GM21529 (cell line): ENCODE data around the gene SLC17A7.

Experiments
- ATAC-seq: cut with Tn5 transposase; IDR thresholded peaks from one replicate; pipeline ENCODE4 v1.9.1; 2021; ENCODE audit not compliant: unreplicated experiment

The SLC17A7 gene

DNA sequence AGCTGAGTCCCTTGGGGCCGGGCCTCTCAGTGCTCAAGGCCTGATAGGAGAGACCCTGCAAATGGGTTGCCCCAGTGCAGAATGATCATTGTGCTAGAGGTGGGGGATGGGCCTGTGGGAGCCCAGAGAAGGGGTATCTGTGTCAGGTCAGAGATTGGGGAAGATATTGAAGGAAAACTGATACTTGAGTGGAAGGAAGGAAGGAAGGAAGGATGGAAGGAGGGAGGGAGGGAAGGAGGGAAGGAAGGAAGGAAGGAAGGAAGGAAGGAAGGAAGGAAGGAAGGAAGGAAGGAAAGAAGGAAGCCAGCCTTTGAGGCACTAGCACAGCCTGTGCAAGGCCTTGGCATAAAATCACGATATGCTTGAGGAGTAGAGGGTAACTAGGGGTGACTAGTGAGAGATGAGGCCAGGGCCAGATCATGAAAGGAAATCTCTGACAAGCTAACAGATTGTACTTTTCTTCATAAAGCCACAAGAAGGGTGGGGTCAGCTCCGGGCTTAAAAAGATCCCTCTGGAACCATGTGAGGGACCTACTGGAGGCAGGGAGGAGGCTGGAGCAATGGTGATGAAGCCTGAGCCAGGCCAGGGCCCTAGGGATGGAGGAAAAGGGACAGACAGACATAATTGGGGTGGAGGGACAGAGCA, 29.5 kb downstream of the SLC17A7 start:
- no peak for ATAC-seq

DNA sequence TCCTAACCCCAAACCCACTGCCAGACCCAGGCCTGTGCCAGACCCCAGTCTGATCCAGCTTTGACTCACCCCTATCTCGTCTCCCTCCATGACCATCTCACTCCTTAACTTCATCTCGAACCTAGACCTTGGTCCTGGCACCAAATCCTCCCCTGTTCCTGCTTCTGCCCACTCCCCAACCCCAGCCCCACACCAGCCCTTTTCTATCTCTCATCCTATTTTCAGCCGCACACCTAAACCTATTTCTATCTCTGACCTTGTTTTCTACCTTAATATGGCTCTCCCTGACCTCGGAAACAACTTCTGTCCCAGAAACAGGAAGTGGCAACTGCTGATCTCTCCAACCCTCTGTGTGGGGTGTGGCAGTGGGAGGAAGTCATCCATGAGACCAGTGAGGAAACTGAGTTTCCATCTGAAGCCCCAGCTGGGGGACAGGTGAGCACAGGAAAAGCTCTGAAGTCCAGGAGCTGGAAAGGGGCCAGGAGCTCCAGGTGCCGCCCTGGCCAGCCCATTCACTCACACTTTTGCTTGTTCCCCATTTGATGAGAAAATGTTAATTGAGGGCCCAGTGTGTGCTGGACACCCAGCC, 31.8 kb downstream of the SLC17A7 start:
- no peak for ATAC-seq

DNA sequence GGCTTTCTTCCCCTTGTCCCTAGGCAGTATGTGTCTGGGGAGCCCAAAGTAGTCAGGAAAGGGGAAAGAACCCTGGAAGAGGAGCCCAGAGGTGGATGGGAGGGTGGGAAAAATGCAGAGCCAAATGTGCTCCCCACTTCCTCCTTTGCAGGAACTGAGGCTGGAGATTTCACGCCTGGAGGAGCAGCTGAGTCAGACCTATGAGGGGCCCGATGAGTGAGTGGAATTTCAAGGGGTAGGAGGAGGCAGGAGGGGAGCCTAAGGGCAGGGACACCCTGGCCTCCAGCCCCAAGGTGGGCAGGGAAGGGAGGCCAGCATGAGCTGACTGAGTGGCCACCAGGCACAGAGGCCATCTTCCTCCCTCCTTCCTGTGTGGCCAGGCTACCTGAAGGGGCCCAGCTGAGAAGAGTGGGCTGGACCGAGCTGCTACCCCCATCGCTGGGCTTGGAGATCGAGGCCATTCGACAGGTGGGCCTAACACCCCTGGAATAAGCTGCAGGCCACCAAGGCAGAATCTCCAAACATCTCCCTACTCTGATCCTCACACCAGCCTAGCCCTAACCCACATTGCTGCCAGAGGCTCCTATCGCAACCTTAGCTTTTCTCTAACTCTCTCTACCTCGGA, 32.4 kb downstream of the SLC17A7 start:
- ATAC-seq: no peak

DNA sequence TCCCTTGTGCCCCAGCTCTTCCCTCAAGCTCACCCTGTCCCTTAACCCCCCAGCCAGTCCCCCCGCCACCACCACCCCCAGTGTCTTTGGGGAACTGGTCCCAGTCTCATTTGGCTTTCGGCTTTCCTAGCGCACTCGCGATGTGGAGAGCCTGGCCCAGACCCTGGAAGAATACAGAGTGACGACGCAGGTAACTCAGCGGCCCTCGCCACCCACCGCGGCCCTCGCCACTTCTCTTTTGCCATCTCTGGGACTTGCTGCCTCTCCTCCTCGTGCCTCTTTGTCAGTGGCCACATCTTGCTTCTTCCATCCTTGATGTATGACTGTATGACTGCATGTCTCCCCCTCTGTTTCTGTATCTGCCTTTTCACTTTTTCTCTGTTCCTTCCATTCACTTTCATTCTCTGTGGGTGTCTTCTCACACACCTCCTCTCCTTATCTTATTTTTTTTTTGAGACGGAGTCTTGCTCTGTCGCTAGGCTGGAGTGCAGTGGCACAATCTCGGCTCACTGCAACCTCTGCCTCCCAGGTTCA, 33.8 kb downstream of the SLC17A7 start:
- no peak for ATAC-seq

DNA sequence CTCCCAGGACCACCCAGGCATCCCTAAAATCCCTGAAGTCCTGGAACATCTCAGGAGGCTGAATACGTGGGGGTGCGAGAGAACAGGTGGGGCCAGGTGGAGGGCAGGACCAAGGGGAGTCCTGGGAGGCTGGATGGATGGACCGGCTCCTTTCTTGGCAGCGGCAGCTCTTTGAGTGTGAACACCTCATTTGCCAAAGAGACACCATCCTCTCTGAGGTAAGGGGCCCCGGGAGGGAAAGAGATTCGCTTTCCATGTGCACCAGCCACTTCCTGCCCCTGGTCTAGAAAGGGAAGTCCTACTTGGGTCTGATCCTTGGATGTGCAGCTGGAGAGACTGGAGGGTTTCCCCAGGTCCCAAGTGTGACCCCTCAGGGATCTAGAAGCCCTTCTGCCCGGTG, 34.2 kb downstream of the SLC17A7 start:
- no peak for ATAC-seq

DNA sequence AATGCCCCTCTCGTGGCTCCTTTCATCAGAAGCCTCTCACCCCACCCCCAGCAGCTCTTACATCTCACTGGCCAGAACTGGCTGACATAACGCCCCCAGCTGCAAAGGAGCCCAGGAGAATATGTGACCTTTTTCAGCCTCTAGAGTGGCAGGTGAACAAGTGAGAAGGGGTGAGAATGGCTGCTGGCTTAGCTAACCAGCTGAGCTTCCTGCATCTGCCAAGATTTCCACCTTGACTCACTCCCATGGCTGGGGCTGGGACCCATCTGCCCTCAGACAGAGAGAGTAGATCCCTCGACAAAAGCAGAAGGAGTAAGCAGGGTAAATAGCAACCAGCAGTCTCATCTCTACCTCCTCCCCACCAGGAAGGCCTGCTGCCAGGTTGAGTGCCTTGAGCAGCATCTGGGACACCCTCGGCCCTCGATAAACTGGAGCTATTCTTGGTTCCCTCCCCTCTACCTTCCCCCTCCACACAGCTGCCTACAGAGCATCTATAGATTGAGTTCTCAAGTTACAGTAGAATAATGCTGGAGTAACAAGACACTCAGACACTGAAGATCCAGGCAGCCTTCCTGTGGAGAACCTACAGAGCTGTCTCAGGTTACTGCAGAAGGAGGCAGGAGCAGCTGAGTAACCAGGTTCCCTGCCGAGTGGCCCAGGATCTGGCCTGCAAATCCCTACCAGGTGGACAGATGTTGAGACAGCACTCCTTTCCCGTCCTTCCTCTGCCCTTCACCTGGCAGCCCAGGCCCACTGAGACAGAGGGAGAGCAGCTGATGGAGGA, 37.7 kb downstream of the SLC17A7 start:
- no peak for ATAC-seq

DNA sequence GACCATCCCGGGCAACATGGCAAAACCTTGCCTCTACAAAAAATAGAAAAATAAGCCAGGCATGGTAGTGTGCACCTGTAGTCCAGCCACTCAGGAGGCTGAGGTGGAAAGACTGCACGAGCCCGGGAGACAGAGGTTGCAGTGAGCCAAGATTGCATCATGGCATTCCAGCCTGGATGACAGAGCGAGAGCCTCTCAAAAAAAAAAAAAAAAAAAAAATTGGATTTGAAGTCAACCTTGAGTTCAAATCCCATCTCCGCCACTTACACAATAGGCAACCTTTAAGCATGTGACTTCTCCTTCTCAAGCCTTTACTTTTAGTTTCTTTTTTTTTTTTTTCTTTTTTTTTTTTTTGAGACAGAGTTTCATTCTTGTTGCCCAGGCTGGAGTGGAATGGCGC, 41.3 kb downstream of the SLC17A7 start:
- no peak for ATAC-seq

DNA sequence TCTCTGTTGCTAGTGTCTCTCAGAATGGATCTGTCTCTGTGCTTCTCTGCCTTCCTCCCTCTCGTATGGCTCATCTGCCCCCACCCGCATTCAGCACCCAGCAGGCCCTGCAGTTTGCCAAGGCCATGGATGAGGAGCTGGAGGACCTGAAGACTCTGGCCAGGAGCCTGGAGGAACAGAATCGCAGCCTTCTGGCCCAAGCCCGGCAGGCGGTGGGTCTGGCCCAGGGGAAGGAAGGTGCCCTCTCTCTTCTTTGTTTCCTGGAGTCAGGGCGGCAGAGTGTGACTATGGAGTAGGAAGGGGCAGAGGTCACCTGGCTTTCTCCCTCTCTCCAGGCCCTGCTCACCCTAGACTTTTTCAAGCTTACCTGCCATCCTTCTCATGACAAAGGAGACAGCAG, 42.4 kb downstream of the SLC17A7 start:
- ATAC-seq: no peak

DNA sequence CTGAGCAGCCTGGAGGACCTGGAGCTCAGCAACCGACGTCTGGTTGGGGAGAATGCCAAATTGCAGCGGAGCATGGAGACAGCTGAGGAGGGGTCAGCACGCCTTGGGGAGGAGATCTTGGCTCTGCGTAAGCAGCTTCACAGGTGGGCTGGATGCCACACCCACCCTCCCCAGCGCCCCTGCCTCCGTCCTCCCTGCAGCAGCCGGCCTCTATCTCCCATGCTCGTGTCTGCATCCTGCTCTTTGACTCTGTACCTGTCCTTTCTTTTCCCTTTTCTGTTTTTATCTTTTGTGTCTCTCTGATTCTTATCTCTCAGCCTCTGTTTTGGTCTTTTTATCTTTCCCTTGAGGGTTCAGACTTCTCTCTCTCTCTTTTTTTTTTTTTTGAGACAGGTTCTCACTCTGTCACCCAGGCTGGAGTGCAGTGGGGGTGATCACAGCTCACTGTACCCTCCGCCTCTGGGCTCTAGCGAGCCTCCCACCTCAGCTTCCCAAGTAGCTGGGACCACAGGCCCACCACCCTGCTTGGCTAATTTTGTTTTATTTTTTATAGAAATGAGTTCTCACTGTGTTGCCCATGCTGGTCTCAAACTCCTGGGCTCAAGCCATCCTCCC, 43.2 kb downstream of the SLC17A7 start:
- ATAC-seq: no peak

DNA sequence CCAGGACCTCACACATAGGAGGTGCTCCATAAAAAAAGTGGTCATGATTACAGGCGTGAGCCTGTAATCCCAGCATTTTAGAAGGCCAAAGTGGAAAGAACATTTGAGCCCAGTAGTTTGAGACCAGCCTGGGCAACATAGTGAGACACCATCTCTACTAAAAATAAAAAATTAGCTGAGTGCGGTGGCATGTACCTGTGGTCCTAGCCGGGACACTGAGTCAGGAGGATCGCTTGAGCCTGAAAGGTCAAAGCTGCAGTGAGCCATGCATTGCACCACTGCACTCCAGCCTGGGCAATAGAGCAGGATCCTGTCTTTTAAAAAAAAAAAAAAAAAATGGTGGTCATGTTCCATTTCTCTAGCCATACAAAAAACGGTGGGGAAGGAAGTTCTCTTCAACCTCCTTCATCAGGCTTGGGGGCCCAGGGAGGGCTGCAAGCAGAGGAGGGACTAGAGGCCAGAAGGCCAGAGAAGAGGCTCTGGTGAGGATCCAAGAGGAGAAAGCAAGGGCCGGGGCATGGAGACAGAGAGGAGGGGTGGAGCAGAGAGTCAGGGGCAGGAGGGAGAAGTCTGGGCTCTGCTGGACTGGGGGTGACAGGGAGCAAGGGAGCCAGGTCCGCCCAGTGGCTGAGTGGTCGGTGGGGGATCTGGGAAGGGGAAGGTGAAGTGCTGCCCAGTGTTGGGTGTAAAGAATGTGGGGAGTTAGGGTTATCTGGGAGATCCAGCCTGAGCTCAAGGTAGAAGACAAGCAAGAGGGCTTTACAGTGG, 44.4 kb downstream of the SLC17A7 start:
- ATAC-seq: no peak

DNA sequence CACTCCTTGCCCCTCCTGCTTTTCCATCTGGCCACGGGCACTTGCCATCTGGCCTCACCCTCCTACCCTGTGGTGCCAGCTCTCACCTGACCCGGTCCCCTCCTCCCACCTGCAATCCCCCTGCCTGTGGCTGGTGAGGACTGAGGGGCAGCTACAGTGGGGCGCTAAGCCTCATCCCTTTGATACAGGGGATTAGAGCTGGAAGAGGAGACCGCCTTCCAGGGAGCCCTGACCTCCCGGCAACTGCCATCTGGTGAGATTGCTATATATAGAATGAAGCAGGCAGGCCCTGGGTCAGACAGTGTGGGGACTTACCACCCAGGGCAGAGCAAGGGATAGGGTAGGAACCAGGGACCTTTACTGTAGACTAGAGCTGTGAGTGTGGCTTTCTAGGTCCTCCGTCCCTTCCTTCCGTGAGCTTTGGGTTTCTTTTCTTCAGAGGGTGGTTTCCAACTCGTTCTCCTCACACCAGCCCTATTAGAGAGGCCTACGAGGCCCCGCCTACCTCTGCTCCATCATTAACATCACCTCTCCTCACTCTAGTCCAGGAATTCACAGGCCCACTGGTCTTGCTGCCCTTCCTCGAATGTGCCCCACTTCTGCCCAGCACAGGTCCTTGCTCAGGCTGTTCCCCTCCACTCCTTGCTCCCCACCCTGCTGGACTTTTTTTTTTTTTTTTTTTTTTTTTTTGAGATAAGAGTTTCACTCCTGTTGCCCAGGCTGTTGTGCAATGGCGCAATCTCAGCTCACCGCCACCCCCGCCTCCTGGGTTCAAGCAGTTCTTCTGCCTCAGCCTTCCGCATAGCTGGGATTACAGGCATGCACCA, 45.5 kb downstream of the SLC17A7 start:
- ATAC-seq: no peak

DNA sequence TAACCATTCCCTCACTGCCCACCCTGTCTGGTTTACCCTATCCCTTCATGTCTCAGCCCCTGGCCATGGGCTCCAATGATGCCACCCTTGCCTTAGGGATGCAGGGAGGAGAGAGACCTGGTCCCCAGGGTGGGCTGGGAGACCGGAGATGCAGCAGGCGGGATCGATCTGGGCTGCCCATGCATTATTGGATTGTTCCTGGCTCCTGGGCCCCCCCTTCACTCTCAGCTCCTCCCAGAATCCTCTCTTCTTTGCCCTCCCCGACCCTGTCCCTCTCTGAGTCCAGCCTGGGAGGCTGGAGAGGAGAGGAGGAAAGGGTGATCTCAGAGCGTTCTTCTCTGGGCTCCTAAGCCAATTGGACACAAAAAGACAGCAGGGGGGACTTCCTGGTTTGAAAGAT, 47.4 kb downstream of the SLC17A7 start:
- ATAC-seq: no peak

DNA sequence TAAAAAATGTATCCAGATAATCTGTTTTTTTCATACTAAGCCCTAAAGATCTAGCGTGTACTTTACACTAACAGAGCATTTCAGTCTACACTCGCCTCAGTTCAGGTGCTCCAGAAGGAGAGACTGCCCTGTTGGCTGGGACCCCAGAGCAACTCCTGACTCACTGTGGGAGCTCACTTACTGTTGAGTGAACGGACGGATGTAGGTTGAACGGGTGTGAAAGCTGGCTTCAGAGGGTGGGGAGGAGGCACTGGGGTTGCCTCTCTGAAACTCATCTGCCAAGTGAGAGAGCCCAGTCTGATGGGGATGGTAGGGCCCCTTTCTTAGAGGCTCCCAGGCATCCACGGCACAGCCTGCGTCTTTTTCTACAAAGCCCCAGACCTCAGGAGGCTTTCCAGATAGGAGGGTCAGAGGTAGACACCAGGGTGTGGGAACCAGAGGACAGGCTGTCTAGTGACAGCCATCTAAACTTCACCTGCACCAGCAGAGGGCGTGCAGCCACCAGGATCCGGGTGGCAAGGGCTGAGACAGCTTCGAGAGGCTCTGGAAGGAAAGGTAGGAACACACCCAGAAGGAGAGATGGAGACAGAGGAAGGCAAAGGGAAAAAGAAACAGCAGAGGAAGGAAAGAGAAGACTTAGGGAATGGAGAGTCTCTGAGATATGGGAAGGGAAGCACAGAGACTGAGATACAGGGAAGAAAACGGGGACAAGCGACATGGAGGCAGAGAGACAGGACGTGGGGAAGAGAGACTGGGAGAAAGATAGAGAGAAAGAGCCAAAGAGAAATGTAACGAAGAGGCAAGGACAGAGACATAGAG, 49.5 kb downstream of the SLC17A7 start:
- no peak for ATAC-seq

DNA sequence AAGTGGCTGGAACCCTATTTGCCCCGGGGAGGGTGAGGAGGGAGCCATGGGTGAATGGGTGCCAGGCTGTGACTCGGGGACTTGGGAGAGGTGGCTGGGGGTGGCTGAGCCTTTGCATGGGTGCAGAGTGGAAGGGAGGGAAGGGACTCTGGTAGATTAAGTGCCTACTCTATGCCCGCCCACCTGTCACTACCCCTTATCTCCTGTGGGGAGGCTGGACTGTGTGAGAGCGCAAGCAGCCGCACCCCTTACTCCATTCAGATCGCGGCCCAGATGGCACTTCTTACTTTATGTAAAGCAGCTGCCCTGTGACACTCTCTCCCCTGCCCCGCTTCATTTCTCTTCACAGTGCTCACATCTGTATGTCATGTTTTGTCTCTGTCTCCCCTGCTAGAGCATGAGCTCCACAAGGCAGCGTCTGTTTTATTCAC, 50.4 kb downstream of the SLC17A7 start:
- no peak for ATAC-seq

DNA sequence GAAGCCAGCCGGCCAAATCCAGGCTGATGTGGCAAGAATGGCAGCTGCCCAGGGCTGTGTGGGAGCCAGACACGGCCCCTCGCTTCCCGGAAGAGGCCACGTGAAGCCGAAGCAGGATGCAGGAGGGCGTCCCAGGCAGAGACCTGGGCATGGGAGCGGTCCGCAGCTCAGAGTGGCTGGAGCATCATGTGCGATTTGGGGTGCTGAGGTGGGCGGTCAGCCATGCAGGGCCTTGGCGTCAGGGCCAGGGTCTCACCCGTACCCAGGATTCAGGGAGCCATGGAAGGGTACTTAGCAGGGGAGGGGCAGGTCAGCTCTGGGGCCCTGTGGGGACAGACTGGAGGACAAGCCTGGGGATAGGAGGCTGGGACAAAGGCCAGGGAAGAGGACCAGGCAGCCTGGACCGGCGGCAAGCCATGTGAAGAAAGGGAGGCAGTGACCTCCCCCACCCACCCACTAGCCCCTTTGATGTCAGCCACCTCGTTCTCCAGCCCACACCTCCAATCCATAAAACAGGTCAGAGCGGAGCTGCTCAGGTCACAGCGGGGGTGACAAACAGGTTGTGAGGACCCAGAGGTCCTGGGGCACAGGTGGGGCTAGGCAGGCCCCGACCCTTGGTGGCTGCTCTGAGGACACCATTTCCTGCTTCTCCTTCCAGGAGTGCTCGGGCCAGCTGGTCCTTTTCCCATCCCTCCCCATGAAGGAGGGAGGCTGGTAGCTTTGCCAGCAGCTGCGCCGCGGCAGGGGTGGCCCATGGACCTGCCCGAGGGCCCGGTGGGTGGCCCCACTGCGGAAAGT, 51.0 kb downstream of the SLC17A7 start:
- ATAC-seq: no peak

DNA sequence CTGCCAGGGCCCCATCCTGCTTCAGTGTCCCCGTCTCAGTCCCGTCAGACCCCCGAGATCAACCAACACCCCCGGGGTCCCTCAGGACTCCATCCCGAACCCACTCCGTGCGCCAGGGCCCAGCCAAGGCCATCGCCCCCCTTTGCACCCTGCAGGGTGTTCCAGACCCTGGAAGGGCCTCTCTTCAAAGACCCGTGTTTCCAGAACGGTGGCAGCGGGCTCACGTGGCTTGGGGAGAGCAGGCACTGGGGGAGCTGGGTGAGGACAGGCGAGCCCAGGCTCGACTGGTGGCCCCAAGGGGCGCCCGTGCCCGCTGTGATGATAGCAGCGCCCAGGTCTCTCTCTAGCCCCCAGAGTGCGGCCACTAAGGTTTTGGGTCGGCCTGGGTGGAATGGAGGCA, 51.9 kb downstream of the SLC17A7 start:
- no peak for ATAC-seq

DNA sequence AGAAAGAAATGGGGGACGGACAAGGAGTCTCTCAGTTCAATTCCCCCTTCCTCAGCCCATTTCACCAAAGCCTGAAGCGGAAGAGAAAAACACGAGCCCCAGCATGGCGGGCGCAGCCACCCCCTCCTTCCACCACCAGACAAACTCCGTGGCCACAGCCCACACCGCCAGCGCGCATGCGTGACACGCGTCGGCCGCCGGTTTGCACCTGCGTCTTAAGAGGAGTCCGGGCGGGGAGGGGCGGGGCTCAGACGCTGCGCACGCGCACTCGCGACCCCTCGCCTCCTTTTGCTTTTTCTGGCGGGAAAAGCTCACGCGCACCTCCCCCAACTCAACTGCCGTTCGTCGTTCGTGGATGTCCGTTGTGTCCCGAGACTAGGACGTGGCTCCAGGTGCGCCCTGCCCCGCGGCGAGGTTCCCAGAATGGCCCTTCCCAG, 53.4 kb downstream of the SLC17A7 start, which contains the start of gene KASH5:
KASH5 (plus strand) TSS at position 314 of the 437 bp plus-strand sequence. CDS start 2,635 bp downstream, outside the sequence.
- no peak for ATAC-seq

DNA sequence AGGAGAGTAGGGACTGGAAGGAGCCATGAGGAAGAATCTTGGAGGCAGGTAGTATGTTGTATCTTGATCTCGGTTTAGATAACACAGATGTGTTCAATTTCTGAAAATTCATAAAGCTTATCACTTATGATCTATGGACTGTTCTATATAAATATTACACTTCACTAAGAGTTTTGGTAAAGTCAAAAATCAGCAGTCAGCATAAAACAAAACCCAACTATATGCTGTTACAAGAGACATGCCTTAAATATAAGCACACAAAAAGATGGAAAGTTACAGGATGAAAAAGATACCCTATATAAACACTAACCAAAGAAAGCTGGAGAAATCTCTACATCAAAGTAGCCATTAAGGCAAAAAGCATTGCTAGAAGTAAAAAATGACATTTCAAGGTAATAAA, 57.7 kb downstream of the SLC17A7 start:
- no peak for ATAC-seq
